Thoracic aorta (tissue), 2 donors: ENCODE results near the gene MAP2. TPM values are rescaled to one million over a fixed set of nuclear protein-coding genes. Genes with fewer than 3 reads are reported as not detected.

Experiments
- ATAC-seq: fragments of 150-250 bp; one replicate; pipeline ENCODE4 v1.8.0; 2017; ENCODE audit warnings: low read depth; ENCODE audit not compliant: insufficient number of reproducible peaks, low FRiP score
- DNase-seq: peaks from one replicate; pipeline ENCODE4 v3.0.0-alpha.2; 2020; ENCODE audit warnings: low spot score
- H3K27ac ChIP-seq, 2 donors: fragments of 200-600 bp; sonication (generic); 1 replicate in 1 of 2; 2 replicates in 1 of 2; pipeline ENCODE4 v1.5.1; 2016; ENCODE audit warnings: mild to moderate bottlenecking in 2 of 2, moderate library complexity in 2 of 2
- H3K27me3 ChIP-seq: fragments of 200-600 bp; sonication (generic); replicated peaks from 2 replicates; pipeline ENCODE4 v1.6.0; 2016; ENCODE audit warnings: mild to moderate bottlenecking; ENCODE audit not compliant: insufficient read depth
- H3K36me3 ChIP-seq: fragments of 200-600 bp; sonication (generic); one replicate; pipeline ENCODE4 v1.5.1; 2016
- H3K4me1 ChIP-seq, 2 donors: fragments of 200-600 bp; sonication (generic); 1 replicate in 1 of 2; 2 replicates in 1 of 2; pipeline versions ENCODE4 v1.5.1 to v1.6.0; 2016; ENCODE audit warnings: low read depth in 2 of 2, mild to moderate bottlenecking in 1 of 2; ENCODE audit not compliant: control insufficient read depth in 1 of 2
- H3K4me3 ChIP-seq: fragments of 200-600 bp; sonication (generic); 2 replicates; pipeline ENCODE4 v1.5.1; 2016; ENCODE audit warnings: mild to moderate bottlenecking
- H3K9me3 ChIP-seq: fragments of 200-600 bp; sonication (generic); 2 replicates; pipeline ENCODE4 v1.5.1; 2016
- CTCF ChIP-seq: fragments of 200-600 bp; sonication (generic); IDR thresholded peaks from one replicate; pipeline ENCODE4 v1.5.1; 2019; ENCODE audit warnings: antibody characterized with exemption
- total RNA-seq, 2 donors: library from RNA; depleted of rRNA; stranded (reverse); fragments of >200 nt; gene quantifications; one replicate each; pipeline versions ENCODE4 v1.1.0 to v1.2.3, GENCODE V29; 2016

The MAP2 gene
- total RNA-seq, 2 donors from 2014 or later = 51.6 to 68.8 TPM

- ATAC-seq (no peak), DNase-seq (no peak)
- H3K27ac ChIP-seq = peak overlapping the region in 1 of 2 donors; percentile 12
These were observed 81.6 kb downstream of the MAP2 start for GRCh38 chr2:209505410-209505809.

GRCh38 chr2:209508255-209508654 lies 84.4 kb downstream of the MAP2 start:
- no peaks in the 10 kb centered on the region for H3K36me3 ChIP-seq
- H3K27me3 ChIP-seq = no peaks in the 10 kb centered on the region
- no peak overlapping the region for H3K27ac ChIP-seq
- H3K4me1 ChIP-seq = peaks cover 3 to 19% of the 10 kb centered on the region in 2 donors
- DNase-seq = no peak
- ATAC-seq = no peak
- no peaks in the 10 kb centered on the region for H3K9me3 ChIP-seq
- TF ChIP-seq CTCF = no peak
- H3K4me3 ChIP-seq = no peak overlapping the region

More at GRCh38 chr2:209505410-209505809, 81.6 kb downstream of the MAP2 start:
- peaks cover 3 to 23% of the 10 kb centered on the region in 2 donors for H3K4me1 ChIP-seq
- H3K4me3 ChIP-seq = no peak overlapping the region
- no peak for TF ChIP-seq CTCF
- H3K36me3 ChIP-seq = no peaks in the 10 kb centered on the region
- no peaks in the 10 kb centered on the region for H3K9me3 ChIP-seq
- H3K27me3 ChIP-seq = no peaks in the 10 kb centered on the region

- H3K27me3 ChIP-seq = no peaks in the 10 kb centered on the region
- DNase-seq (no peak), ATAC-seq (no peak)
- H3K4me1 ChIP-seq = peaks cover 3% of the 10 kb centered on the region in 2 donors
- H3K4me3 ChIP-seq = no peak overlapping the region
- H3K9me3 ChIP-seq = no peaks in the 10 kb centered on the region
- H3K36me3 ChIP-seq = no peaks in the 10 kb centered on the region
- H3K27ac ChIP-seq = no peak overlapping the region
- no peak for TF ChIP-seq CTCF
These were observed 87.8 kb downstream of the MAP2 start for GRCh38 chr2:209511637-209512036.

GRCh38 chr2:209512971-209513370 lies 89.1 kb downstream of the MAP2 start:
- H3K27ac ChIP-seq = no peak overlapping the region
- H3K36me3 ChIP-seq = no peaks in the 10 kb centered on the region

GRCh38 chr2:209517436-209517835 lies 93.6 kb downstream of the MAP2 start:
- H3K36me3 ChIP-seq = no peaks in the 10 kb centered on the region
- ATAC-seq (no peak), DNase-seq (no peak)
- no peaks in the 10 kb centered on the region for H3K9me3 ChIP-seq
- H3K27ac ChIP-seq = no peak overlapping the region
- no peak for TF ChIP-seq CTCF
- H3K4me1 ChIP-seq = peaks cover 15 to 17% of the 10 kb centered on the region in 2 donors
- H3K27me3 ChIP-seq = no peaks in the 10 kb centered on the region
- H3K4me3 ChIP-seq = no peak overlapping the region

More at GRCh38 chr2:209512971-209513370, 89.1 kb downstream of the MAP2 start:
- DNase-seq (no peak), ATAC-seq (no peak)
- H3K27me3 ChIP-seq = no peaks in the 10 kb centered on the region
- peaks cover 2 to 4% of the 10 kb centered on the region in 2 donors for H3K4me1 ChIP-seq
- H3K4me3 ChIP-seq = no peak overlapping the region
- no peak for TF ChIP-seq CTCF
- H3K9me3 ChIP-seq = no peaks in the 10 kb centered on the region
